ENCODE results near the gene VPS37B.

GRCh38 chr12:122944605-122945592 lies 49.0 kb upstream of the VPS37B start:
- TF ChIP-seq, protein P1, sequence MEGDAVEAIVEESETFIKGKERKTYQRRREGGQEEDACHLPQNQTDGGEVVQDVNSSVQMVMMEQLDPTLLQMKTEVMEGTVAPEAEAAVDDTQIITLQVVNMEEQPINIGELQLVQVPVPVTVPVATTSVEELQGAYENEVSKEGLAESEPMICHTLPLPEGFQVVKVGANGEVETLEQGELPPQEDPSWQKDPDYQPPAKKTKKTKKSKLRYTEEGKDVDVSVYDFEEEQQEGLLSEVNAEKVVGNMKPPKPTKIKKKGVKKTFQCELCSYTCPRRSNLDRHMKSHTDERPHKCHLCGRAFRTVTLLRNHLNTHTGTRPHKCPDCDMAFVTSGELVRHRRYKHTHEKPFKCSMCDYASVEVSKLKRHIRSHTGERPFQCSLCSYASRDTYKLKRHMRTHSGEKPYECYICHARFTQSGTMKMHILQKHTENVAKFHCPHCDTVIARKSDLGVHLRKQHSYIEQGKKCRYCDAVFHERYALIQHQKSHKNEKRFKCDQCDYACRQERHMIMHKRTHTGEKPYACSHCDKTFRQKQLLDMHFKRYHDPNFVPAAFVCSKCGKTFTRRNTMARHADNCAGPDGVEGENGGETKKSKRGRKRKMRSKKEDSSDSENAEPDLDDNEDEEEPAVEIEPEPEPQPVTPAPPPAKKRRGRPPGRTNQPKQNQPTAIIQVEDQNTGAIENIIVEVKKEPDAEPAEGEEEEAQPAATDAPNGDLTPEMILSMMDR (IDR thresholded peaks at IDR 0.05) = no peak
- TF ChIP-seq EZH2 (IDR thresholded peaks at IDR 0.05; ENCODE audit: borderline replicate concordance, insufficient read depth, low read depth, low read length, poor library complexity, severe bottlenecking) = no peak

Measured in B cell (primary cell).